Measurements from ENCODE around the gene AKAP3. TPM values are rescaled to one million over a fixed set of nuclear protein-coding genes. Genes with fewer than 3 reads are reported as not detected.

Gene AKAP3
- total and polyA plus RNA-seq, 2 of the 8 experiments (the other 6 are each of a cell fraction or from before 2014, with no cell fraction given), result 0.54 to 1.0 TPM

GRCh38 chr12:4603946-4604345 lies 44.9 kb downstream of the AKAP3 start (continued):
- TF ChIP-seq, protein P1, sequence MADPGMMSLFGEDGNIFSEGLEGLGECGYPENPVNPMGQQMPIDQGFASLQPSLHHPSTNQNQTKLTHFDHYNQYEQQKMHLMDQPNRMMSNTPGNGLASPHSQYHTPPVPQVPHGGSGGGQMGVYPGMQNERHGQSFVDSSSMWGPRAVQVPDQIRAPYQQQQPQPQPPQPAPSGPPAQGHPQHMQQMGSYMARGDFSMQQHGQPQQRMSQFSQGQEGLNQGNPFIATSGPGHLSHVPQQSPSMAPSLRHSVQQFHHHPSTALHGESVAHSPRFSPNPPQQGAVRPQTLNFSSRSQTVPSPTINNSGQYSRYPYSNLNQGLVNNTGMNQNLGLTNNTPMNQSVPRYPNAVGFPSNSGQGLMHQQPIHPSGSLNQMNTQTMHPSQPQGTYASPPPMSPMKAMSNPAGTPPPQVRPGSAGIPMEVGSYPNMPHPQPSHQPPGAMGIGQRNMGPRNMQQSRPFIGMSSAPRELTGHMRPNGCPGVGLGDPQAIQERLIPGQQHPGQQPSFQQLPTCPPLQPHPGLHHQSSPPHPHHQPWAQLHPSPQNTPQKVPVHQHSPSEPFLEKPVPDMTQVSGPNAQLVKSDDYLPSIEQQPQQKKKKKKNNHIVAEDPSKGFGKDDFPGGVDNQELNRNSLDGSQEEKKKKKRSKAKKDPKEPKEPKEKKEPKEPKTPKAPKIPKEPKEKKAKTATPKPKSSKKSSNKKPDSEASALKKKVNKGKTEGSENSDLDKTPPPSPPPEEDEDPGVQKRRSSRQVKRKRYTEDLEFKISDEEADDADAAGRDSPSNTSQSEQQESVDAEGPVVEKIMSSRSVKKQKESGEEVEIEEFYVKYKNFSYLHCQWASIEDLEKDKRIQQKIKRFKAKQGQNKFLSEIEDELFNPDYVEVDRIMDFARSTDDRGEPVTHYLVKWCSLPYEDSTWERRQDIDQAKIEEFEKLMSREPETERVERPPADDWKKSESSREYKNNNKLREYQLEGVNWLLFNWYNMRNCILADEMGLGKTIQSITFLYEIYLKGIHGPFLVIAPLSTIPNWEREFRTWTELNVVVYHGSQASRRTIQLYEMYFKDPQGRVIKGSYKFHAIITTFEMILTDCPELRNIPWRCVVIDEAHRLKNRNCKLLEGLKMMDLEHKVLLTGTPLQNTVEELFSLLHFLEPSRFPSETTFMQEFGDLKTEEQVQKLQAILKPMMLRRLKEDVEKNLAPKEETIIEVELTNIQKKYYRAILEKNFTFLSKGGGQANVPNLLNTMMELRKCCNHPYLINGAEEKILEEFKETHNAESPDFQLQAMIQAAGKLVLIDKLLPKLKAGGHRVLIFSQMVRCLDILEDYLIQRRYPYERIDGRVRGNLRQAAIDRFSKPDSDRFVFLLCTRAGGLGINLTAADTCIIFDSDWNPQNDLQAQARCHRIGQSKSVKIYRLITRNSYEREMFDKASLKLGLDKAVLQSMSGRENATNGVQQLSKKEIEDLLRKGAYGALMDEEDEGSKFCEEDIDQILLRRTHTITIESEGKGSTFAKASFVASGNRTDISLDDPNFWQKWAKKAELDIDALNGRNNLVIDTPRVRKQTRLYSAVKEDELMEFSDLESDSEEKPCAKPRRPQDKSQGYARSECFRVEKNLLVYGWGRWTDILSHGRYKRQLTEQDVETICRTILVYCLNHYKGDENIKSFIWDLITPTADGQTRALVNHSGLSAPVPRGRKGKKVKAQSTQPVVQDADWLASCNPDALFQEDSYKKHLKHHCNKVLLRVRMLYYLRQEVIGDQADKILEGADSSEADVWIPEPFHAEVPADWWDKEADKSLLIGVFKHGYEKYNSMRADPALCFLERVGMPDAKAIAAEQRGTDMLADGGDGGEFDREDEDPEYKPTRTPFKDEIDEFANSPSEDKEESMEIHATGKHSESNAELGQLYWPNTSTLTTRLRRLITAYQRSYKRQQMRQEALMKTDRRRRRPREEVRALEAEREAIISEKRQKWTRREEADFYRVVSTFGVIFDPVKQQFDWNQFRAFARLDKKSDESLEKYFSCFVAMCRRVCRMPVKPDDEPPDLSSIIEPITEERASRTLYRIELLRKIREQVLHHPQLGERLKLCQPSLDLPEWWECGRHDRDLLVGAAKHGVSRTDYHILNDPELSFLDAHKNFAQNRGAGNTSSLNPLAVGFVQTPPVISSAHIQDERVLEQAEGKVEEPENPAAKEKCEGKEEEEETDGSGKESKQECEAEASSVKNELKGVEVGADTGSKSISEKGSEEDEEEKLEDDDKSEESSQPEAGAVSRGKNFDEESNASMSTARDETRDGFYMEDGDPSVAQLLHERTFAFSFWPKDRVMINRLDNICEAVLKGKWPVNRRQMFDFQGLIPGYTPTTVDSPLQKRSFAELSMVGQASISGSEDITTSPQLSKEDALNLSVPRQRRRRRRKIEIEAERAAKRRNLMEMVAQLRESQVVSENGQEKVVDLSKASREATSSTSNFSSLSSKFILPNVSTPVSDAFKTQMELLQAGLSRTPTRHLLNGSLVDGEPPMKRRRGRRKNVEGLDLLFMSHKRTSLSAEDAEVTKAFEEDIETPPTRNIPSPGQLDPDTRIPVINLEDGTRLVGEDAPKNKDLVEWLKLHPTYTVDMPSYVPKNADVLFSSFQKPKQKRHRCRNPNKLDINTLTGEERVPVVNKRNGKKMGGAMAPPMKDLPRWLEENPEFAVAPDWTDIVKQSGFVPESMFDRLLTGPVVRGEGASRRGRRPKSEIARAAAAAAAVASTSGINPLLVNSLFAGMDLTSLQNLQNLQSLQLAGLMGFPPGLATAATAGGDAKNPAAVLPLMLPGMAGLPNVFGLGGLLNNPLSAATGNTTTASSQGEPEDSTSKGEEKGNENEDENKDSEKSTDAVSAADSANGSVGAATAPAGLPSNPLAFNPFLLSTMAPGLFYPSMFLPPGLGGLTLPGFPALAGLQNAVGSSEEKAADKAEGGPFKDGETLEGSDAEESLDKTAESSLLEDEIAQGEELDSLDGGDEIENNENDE (IDR thresholded peaks at IDR 0.05; ENCODE audit: insufficient replicate concordance, low read length), result no peak
- TF ChIP-seq GABPA (IDR thresholded peaks at IDR 0.05; ENCODE audit: borderline replicate concordance, insufficient read depth, low read length) (no peak), RAD21 (IDR thresholded peaks at IDR 0.05 in 1 of 2, conservative IDR thresholded peaks at IDR 0.05 in 1 of 2; ENCODE audit: low read depth in 2 of 2, low read length in 2 of 2) (no peak), CHD2 (IDR thresholded peaks at IDR 0.05; ENCODE audit: low read length) (no peak), BACH1 (IDR thresholded peaks at IDR 0.05; ENCODE audit: low read length) (no peak), TBP (IDR thresholded peaks at IDR 0.05; ENCODE audit: low read depth, low read length) (no peak), CTBP2 (IDR thresholded peaks at IDR 0.05; ENCODE audit: borderline replicate concordance, insufficient read depth, insufficient read length, low read length) (no peak), SAP30 (IDR thresholded peaks at IDR 0.05; ENCODE audit: insufficient read depth, insufficient replicate concordance, low read length) (no peak), TAF7 (optimal IDR thresholded peaks at IDR 0.05; ENCODE audit: borderline replicate concordance, low read depth, low read length) (no peak), ASH2L (IDR thresholded peaks at IDR 0.05; ENCODE audit: low read length) (no peak), EGR1 (IDR thresholded peaks at IDR 0.05; ENCODE audit: borderline replicate concordance, low read depth, low read length) (no peak), SP4 (IDR thresholded peaks at IDR 0.05; ENCODE audit: low read length) (no peak)
